Mesenchymal stem cell (in vitro differentiated cells and primary cell): ENCODE measurements around the gene MICU1.
"Not testable (repeated sequence)": the region's sequence is repeated elsewhere in the genome, so short reads cannot be mapped to it uniquely, and the experiment has no call there.

ENCODE experiments used
- DNase-seq: peaks from one replicate; pipeline ENCODE4 v3.0.0-alpha.2; 2013
- H2AFZ ChIP-seq: one replicate; pipeline ENCODE4 v1.6.1; 2013; ENCODE audit warnings: low read depth, mild to moderate bottlenecking, control low read depth, inconsistent platforms, low read length, moderate library complexity
- H2AK5ac ChIP-seq: 2 replicates; pipeline ENCODE4 v1.6.1; 2013; ENCODE audit warnings: low read length, moderate library complexity, mild to moderate bottlenecking, inconsistent platforms; ENCODE audit not compliant: severe bottlenecking
- H2BK120ac ChIP-seq: one replicate; pipeline ENCODE4 v1.6.1; 2013; ENCODE audit warnings: low read depth, mild to moderate bottlenecking, inconsistent platforms, low read length, moderate library complexity
- H2BK12ac ChIP-seq, 2 experiments: one replicate each; pipeline ENCODE4 v1.6.1; 2013; ENCODE audit warnings: inconsistent platforms in 2 of 2, low read length in 2 of 2, mild to moderate bottlenecking in 2 of 2, moderate library complexity in 2 of 2, control low read depth in 1 of 2
- H2BK15ac ChIP-seq: one replicate; pipeline ENCODE4 v1.6.1; 2013; ENCODE audit warnings: mild to moderate bottlenecking, low read depth, inconsistent platforms; ENCODE audit not compliant: poor library complexity, severe bottlenecking
- H2BK5ac ChIP-seq: 2 replicates; pipeline ENCODE4 v1.6.1; 2013; ENCODE audit warnings: low read depth, mild to moderate bottlenecking, low read length, control low read depth, inconsistent platforms; ENCODE audit not compliant: poor library complexity, severe bottlenecking
- H3K14ac ChIP-seq, 2 experiments: one replicate each; pipeline ENCODE4 v1.6.1; 2013; ENCODE audit warnings: inconsistent platforms in 2 of 2, low read length in 2 of 2, control low read depth in 1 of 2, mild to moderate bottlenecking in 1 of 2, moderate library complexity in 1 of 2
- H3K18ac ChIP-seq, 2 experiments: one replicate each; pipeline ENCODE4 v1.6.1; 2013; ENCODE audit warnings: inconsistent platforms in 2 of 2, low read length in 2 of 2, control low read depth in 1 of 2, low read depth in 1 of 2, mild to moderate bottlenecking in 1 of 2
- H3K23ac ChIP-seq, 2 experiments: one replicate each; pipeline ENCODE4 v1.6.1; 2013; ENCODE audit warnings: inconsistent platforms in 2 of 2, low read length in 2 of 2, mild to moderate bottlenecking in 2 of 2, moderate library complexity in 2 of 2, control low read depth in 1 of 2
- H3K27ac ChIP-seq: 2 replicates; pipeline ENCODE4 v1.5.1; 2013; ENCODE audit warnings: mild to moderate bottlenecking, moderate library complexity, low read length, control low read depth, inconsistent platforms; ENCODE audit not compliant: poor library complexity, severe bottlenecking
- H3K27me3 ChIP-seq, 2 experiments: 2 replicates each; pipeline versions ENCODE4 v1.6.1 to v1.7.0; 2013; ENCODE audit warnings: low read length in 2 of 2, mild to moderate bottlenecking in 2 of 2, moderate library complexity in 2 of 2, control low read depth in 1 of 2, inconsistent platforms in 1 of 2; ENCODE audit not compliant: control insufficient read depth in 1 of 2, insufficient read depth in 1 of 2
- H3K36me3 ChIP-seq, 2 experiments: 2 replicates each; pipeline versions ENCODE4 v1.6.1 to v1.7.0; 2013; ENCODE audit warnings: low read length in 2 of 2, control low read depth in 1 of 2, inconsistent platforms in 1 of 2, low read depth in 1 of 2, mild to moderate bottlenecking in 1 of 2; ENCODE audit not compliant: insufficient read depth in 2 of 2, control insufficient read depth in 1 of 2
- H3K4ac ChIP-seq, 2 experiments: one replicate each; pipeline ENCODE4 v1.6.1; 2013; ENCODE audit warnings: inconsistent platforms in 2 of 2, low read length in 2 of 2, mild to moderate bottlenecking in 2 of 2, moderate library complexity in 2 of 2, control low read depth in 1 of 2, low read depth in 1 of 2
- H3K4me1 ChIP-seq: 2 replicates; pipeline ENCODE4 v1.6.1; 2013; ENCODE audit warnings: low read depth, low read length, control low read depth; ENCODE audit not compliant: control insufficient read depth, insufficient read depth
- H3K4me2 ChIP-seq: 2 replicates; pipeline ENCODE4 v1.6.1; 2013; ENCODE audit warnings: low read length, mild to moderate bottlenecking, inconsistent platforms; ENCODE audit not compliant: poor library complexity, severe bottlenecking
- H3K4me3 ChIP-seq, 2 experiments: 2 replicates each; pipeline versions ENCODE4 v1.5.1 to v1.7.0; 2013; ENCODE audit warnings: low read length in 2 of 2, mild to moderate bottlenecking in 2 of 2, control low read depth in 1 of 2, low read depth in 1 of 2; ENCODE audit not compliant: insufficient read depth in 1 of 2
- H3K79me1 ChIP-seq: replicated peaks from 2 replicates; pipeline ENCODE4 v1.6.1; 2013; ENCODE audit warnings: mild to moderate bottlenecking, control low read depth, low read length, inconsistent platforms; ENCODE audit not compliant: poor library complexity, severe bottlenecking
- H3K9ac ChIP-seq: 2 replicates; pipeline ENCODE4 v1.7.0; 2013; ENCODE audit warnings: mild to moderate bottlenecking, low read length, moderate library complexity
- H3K9me3 ChIP-seq: 2 replicates; pipeline ENCODE4 v1.7.0; 2013; ENCODE audit warnings: mild to moderate bottlenecking, low read length; ENCODE audit not compliant: control insufficient read depth
- H4K8ac ChIP-seq: one replicate; pipeline ENCODE4 v1.6.1; 2013; ENCODE audit warnings: inconsistent platforms, mild to moderate bottlenecking, low read length, moderate library complexity
- H4K91ac ChIP-seq: one replicate; pipeline ENCODE4 v1.6.1; 2013; ENCODE audit warnings: mild to moderate bottlenecking, low read length, inconsistent platforms
- WGBS: methylation state at CpG from one replicate; pipeline ENCODE4 v1.1.7; 2013; ENCODE audit warnings: mixed read lengths; 5-methylcytosine and 5-hydroxymethylcytosine counted together

Gene MICU1

GRCh38 chr10:72395581-72395980 is 230.3 kb downstream of the MICU1 start:
- H2AK5ac ChIP-seq, H3K9me3 ChIP-seq, H3K9ac ChIP-seq, H3K79me1 ChIP-seq, H3K27me3 ChIP-seq, H4K91ac ChIP-seq, H3K18ac ChIP-seq, H3K4ac ChIP-seq, H3K4me1 ChIP-seq, H3K14ac ChIP-seq, H3K23ac ChIP-seq, H2BK15ac ChIP-seq, H3K27ac ChIP-seq, H3K4me2 ChIP-seq, H3K4me3 ChIP-seq, H2BK120ac ChIP-seq, H4K8ac ChIP-seq, H2BK12ac ChIP-seq, H2AFZ ChIP-seq, H2BK5ac ChIP-seq: not testable (repeated sequence)
- DNase-seq: peak; percentile 29
- 90% methylated on average over 3 of the region's 3 CpGs for WGBS
- peaks cover 0 to 17% of the 10 kb centered on the region in 2 experiments for H3K36me3 ChIP-seq

- Histone ChIP-seq H3K14ac (peak overlapping the region in 1 of 2 experiments; percentile 29), H4K8ac (no peak overlapping the region), H3K9me3 (no peaks in the 10 kb centered on the region), H3K4me2 (no peak overlapping the region), H3K18ac (no peak overlapping the region), H3K79me1 (no peaks in the 10 kb centered on the region), H2BK5ac (no peak overlapping the region), H3K27ac (no peak overlapping the region), H3K27me3 (no peaks in the 10 kb centered on the region), H2BK12ac (no peak overlapping the region), H2AK5ac (no peak overlapping the region), H3K9ac (no peak overlapping the region), H3K23ac (no peak overlapping the region), H4K91ac (no peak overlapping the region), H3K4me3 (no peak overlapping the region), H3K4ac (no peak overlapping the region), H3K36me3 (peaks cover 0 to 33% of the 10 kb centered on the region in 2 experiments), H2BK15ac (no peak overlapping the region), H2AFZ (no peak overlapping the region), H3K4me1 (no peaks in the 10 kb centered on the region), H2BK120ac (no peak overlapping the region)
- 50% methylated on average over 1 of the region's 1 CpG for WGBS
- no peak for DNase-seq
Observed at GRCh38 chr10:72392571-72392970, 233.3 kb downstream of the MICU1 start.

GRCh38 chr10:72390764-72391163 is 235.1 kb downstream of the MICU1 start:
- Histone ChIP-seq H3K27ac (no peak overlapping the region), H3K4me2 (no peak overlapping the region), H2BK15ac (no peak overlapping the region), H4K8ac (no peak overlapping the region), H2BK120ac (no peak overlapping the region), H3K4me3 (no peak overlapping the region), H3K27me3 (no peaks in the 10 kb centered on the region), H3K18ac (no peak overlapping the region), H3K14ac (no peak overlapping the region), H4K91ac (no peak overlapping the region), H3K9me3 (no peaks in the 10 kb centered on the region), H3K4ac (no peak overlapping the region), H3K9ac (no peak overlapping the region), H2AFZ (no peak overlapping the region), H2AK5ac (no peak overlapping the region), H3K36me3 (peaks cover 0 to 33% of the 10 kb centered on the region in 2 experiments), H2BK12ac (no peak overlapping the region), H2BK5ac (no peak overlapping the region), H3K23ac (no peak overlapping the region), H3K4me1 (no peaks in the 10 kb centered on the region), H3K79me1 (no peaks in the 10 kb centered on the region)
- no peak for DNase-seq
- 98% methylated on average over 2 of the region's 2 CpGs for WGBS

- WGBS: 95% methylated on average over 5 of the region's 5 CpGs
- no peak overlapping the region for H2AK5ac ChIP-seq
Observed at GRCh38 chr10:72389716-72390115, 236.2 kb downstream of the MICU1 start.

More at GRCh38 chr10:72389716-72390115, 236.2 kb downstream of the MICU1 start:
- no peaks in the 10 kb centered on the region for H3K27me3 ChIP-seq
- H3K9ac ChIP-seq: no peak overlapping the region
- H2AFZ ChIP-seq: no peak overlapping the region
- H3K4me1 ChIP-seq: no peaks in the 10 kb centered on the region
- H2BK120ac ChIP-seq: no peak overlapping the region
- no peak overlapping the region for H3K4ac ChIP-seq
- no peaks in the 10 kb centered on the region for H3K9me3 ChIP-seq
- H2BK12ac ChIP-seq: no peak overlapping the region
- H4K8ac ChIP-seq: no peak overlapping the region
- H4K91ac ChIP-seq: no peak overlapping the region
- no peak overlapping the region for H3K27ac ChIP-seq
- no peak overlapping the region for H2BK15ac ChIP-seq
- peaks cover 0 to 28% of the 10 kb centered on the region in 2 experiments for H3K36me3 ChIP-seq
- H3K23ac ChIP-seq: no peak overlapping the region
- H3K4me3 ChIP-seq: no peak overlapping the region
- no peaks in the 10 kb centered on the region for H3K79me1 ChIP-seq
- no peak overlapping the region for H3K14ac ChIP-seq
- no peak for DNase-seq
- H3K18ac ChIP-seq: no peak overlapping the region
- H2BK5ac ChIP-seq: no peak overlapping the region
- H3K4me2 ChIP-seq: no peak overlapping the region
